Lower leg skin (tissue), 4 donors: Measurements from ENCODE around the gene CAMKMT. TPM values are rescaled to one million over a fixed set of nuclear protein-coding genes. Genes with fewer than 3 reads are reported as not detected.

ENCODE experiments used
- DNase-seq, 2 donors: peaks; one replicate each; pipeline ENCODE4 v3.0.0-alpha.2; 2019; ENCODE audit warnings: low spot score in 2 of 2
- H3K4me3 ChIP-seq: fragments of 200-600 bp; sonication (generic); 2 replicates; pipeline ENCODE4 v1.5.1; 2017; ENCODE audit warnings: mild to moderate bottlenecking, low read depth; ENCODE audit not compliant: poor library complexity, severe bottlenecking
- POLR2A ChIP-seq, 2 donors: fragments of 450-650 bp; IDR thresholded peaks; one replicate each; pipeline ENCODE4 v1.6.1; 2016 to 2017; ENCODE audit warnings: antibody characterized with exemption in 2 of 2, mild to moderate bottlenecking in 1 of 2, moderate library complexity in 1 of 2
- WGBS, 2 donors: methylation state at CpG; one replicate each; pipeline ENCODE4 v1.1.5; 2018; 5-methylcytosine and 5-hydroxymethylcytosine counted together
- intact Hi-C: fragments of 100-400 bp; cut with DNase I; formaldehyde crosslinking; loops from one replicate; pipeline ENCODE4 v1.15.0; 2023; ENCODE audit warnings: low total_unique reads
- total RNA-seq, 4 donors: library from RNA; depleted of rRNA; stranded (reverse); fragments of >200 nt; gene quantifications; one replicate each; pipeline ENCODE4 v1.1.0, GENCODE V29; 2016
- TF ChIP-seq, protein P1 (sequence below), 3 donors: fragments of 450-650 bp; IDR thresholded peaks; one replicate each; pipeline ENCODE4 v1.5.1; 2016; ENCODE audit warnings: antibody characterized with exemption in 3 of 3, mild to moderate bottlenecking in 3 of 3, moderate library complexity in 2 of 3

Gene CAMKMT
- total RNA-seq, 4 donors from 2014 or later: 4.2 to 18.3 (median 9.8) TPM

DNA sequence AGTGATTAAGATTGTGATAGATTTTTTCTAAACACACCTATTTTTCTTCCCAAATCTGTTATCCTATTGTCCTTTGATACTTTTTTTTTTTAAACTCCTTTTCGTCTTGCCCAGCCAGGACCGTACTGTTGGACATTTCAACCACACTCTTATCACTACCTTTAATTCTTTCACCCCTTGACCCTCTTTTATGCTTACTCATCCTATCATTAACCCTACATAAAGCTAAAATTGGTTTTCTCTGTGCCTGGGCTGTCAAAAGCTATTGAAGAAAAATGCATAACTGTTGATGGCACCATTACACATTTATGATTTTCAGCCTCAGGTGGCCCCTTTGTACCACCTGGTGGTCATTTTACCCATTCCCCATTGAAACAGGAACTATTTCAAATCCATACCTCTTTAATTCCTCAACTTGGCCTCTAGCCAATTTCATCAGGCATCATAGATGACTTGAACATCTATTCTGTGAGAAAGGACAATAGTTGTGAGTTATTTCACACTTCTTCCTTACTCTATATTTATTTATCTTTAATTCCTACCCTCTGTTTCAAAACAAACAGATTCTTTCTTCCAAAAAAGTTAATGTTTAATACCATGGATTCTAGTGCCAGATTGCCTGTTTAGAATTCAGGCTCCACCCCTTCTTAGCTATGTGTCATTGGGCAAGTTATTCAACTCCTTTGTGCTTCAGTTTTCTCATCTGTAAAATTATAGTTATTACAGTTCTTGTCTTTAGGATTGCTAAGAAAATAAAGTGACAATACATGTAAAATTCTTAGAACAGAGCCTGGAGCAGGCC, 258.6 kb downstream of the CAMKMT start:
- intact Hi-C loops: no loop called here
- no peak for DNase-seq
- TF ChIP-seq, protein P1, sequence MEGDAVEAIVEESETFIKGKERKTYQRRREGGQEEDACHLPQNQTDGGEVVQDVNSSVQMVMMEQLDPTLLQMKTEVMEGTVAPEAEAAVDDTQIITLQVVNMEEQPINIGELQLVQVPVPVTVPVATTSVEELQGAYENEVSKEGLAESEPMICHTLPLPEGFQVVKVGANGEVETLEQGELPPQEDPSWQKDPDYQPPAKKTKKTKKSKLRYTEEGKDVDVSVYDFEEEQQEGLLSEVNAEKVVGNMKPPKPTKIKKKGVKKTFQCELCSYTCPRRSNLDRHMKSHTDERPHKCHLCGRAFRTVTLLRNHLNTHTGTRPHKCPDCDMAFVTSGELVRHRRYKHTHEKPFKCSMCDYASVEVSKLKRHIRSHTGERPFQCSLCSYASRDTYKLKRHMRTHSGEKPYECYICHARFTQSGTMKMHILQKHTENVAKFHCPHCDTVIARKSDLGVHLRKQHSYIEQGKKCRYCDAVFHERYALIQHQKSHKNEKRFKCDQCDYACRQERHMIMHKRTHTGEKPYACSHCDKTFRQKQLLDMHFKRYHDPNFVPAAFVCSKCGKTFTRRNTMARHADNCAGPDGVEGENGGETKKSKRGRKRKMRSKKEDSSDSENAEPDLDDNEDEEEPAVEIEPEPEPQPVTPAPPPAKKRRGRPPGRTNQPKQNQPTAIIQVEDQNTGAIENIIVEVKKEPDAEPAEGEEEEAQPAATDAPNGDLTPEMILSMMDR (IDR thresholded peaks at IDR 0.05): no peak
- TF ChIP-seq POLR2A (IDR thresholded peaks at IDR 0.05): no peak
- no peak overlapping the region for H3K4me3 ChIP-seq
- WGBS, 2 donors: 93 to 94% methylated on average over 2 of the region's 2 CpGs

DNA sequence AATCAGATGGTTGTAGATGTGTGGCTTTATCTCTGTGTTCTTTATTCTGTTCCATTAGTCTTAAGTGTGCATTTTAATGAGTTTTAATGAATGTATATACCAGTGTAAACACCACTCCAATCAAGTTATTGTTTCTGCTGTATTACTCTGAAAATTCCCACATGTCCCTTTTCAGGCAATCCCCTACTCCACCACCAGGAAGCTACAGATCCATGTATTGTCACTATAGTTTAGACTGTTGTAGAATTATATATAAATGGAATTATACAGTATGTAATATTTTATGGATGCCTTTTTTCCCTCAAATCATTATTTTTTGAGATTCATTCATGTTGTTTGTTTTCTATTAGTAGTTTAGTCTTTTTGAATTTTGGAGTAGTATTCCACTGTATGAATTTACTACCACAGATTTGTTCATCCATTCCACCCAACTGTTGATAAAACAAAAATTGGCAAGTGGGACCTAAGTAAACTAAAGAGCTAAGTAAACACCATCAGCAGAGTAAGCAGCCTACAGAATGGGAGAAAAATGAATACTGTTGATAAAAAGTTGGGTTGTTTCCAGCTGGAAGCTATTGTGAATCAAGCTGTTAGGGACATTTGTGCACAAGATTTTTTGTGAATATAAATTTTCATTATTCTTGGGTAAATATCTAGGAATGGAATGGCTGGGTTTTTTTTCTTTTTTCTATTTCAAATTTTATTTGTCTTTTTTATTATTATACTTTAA, 262.0 kb downstream of the CAMKMT start:
- no peak for TF ChIP-seq POLR2A (IDR thresholded peaks at IDR 0.05)
- TF ChIP-seq, protein P1 (IDR thresholded peaks at IDR 0.05): no peak
- DNase-seq: no peak
- intact Hi-C loops: no loop called here
- H3K4me3 ChIP-seq: no peak overlapping the region

- no peak for DNase-seq
- intact Hi-C loops: no loop called here
- TF ChIP-seq, protein P1 (IDR thresholded peaks at IDR 0.05): no peak
- TF ChIP-seq POLR2A (IDR thresholded peaks at IDR 0.05): no peak
- H3K4me3 ChIP-seq: no peak overlapping the region
- whole genome bisulfite sequencing, 2 donors: 92 to 95% methylated on average over 1 of the region's 1 CpG
These were observed 266.6 kb downstream of the CAMKMT start for GRCh38 chr2:44628297-44628696.

DNA sequence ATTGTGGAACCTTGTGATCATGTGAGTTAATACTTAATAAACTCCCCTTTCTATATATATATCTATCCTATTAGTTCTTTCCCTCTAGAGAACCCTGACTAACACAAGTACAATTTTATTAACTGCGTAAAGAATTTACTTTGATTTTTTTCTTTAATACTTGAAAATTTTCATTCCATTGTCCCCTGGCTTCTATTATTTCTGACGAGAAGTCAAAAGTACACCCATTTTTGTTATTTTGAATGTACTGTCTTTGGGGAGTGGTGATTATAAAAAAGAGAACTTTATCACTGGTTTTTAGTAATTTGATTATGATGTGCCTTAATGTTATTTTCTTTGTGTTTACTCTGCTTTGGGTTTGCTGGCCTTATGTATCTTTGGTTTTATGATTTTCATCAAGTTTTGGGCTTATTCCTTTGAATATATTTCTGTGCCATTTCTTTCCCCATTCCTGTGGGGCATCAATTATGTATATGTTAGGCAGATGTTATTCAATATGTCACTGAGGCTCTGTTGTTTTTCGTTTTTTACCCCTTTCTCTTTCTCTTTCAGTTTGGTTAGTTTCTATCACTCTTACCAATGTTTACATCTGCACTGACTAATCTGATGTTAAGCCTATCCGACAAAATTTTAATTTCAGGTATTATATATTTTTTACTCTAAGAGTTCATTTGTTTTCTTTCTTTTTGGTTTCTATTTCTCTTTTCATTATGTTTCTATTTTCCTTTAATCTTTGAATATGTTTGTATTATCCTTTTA, 271.4 kb downstream of the CAMKMT start:
- H3K4me3 ChIP-seq: no peak overlapping the region
- intact Hi-C loops: no loop called here
- WGBS, 2 donors: 92 to 94% methylated on average over 4 of the region's 4 CpGs
- TF ChIP-seq POLR2A (IDR thresholded peaks at IDR 0.05): no peak
- TF ChIP-seq, protein P1 (IDR thresholded peaks at IDR 0.05): no peak
- DNase-seq: no peak

GRCh38 chr2:44635725-44636124, 274.0 kb downstream of the CAMKMT start:
- no peak overlapping the region for H3K4me3 ChIP-seq
- no peak for TF ChIP-seq POLR2A (IDR thresholded peaks at IDR 0.05)
- TF ChIP-seq, protein P1 (IDR thresholded peaks at IDR 0.05): no peak
- WGBS, 2 donors: 95 to 98% methylated on average over 2 of the region's 2 CpGs
- intact Hi-C loops: no loop called here
- DNase-seq: no peak
